ENCODE results near the gene FADS1. TPM values are rescaled to one million over a fixed set of nuclear protein-coding genes. Genes with fewer than 3 reads are reported as not detected.

Gene FADS1
- total RNA-seq (2021) (114 and 150 TPM in 2 replicates), Bru-seq, nascent RNA (percentile 91 among the genes with signal in this experiment), BruChase-seq, experiment 1, labeled RNA remaining after a 2-hour chase (percentile 90 among the genes with signal in this experiment), BruChase-seq, experiment 2, labeled RNA remaining after a 6-hour chase (percentile 97 among the genes with signal in this experiment)
- long read RNA-seq, full-length matches to known transcripts = 213 of 279 reads
- long read RNA-seq, partial matches to known transcripts = 4 of 279 reads
- long read RNA-seq, other reads (novel, unspliced or antisense) = 62 of 279 reads

- Histone ChIP-seq H3K27me3 (ENCODE audit: insufficient read depth, low read depth) (no peaks in the 10 kb centered on the region), H4K20me1 (ENCODE audit: insufficient read depth) (no peaks in the 10 kb centered on the region), H3F3A (ENCODE audit: insufficient read depth, low read depth) (peaks cover 63% of the 10 kb centered on the region), H3K9me3 (ENCODE audit: insufficient read depth, low read depth) (no peaks in the 10 kb centered on the region), H3K9me2 (ENCODE audit: insufficient read depth) (no peaks in the 10 kb centered on the region), H3K4me2 (peak within 1 kb of the TSS; percentile 75), H2AFZ (peak within 1 kb of the TSS; percentile 89), H3K27ac (peak within 1 kb of the TSS; percentile 80), H3K4me3 (peak within 1 kb of the TSS; percentile 95), H3K79me2 (ENCODE audit: low read depth) (peaks cover 31% of the 10 kb centered on the region), H3K4me1 (replicated peaks; ENCODE audit: insufficient read depth) (peaks cover 42% of the 10 kb centered on the region), H3K36me3 (ENCODE audit: low read depth) (peaks cover 11% of the 10 kb centered on the region)
- TF ChIP-seq EZH2 (IDR thresholded peaks at IDR 0.05; ENCODE audit: low read depth) (no peak), CTCF (conservative IDR thresholded peaks at IDR 0.05) (peak; percentile 71)
- peak; percentile 88 to 96 for DNase-seq
- BruUV-seq (replicated peaks) = no TSS peak
- CTCF ChIA-PET = no interaction called here
- intact Hi-C loops (cut with micrococcal nuclease; ENCODE audit: unreplicated experiment) = loop anchor here (1.0 kb wide), 2 partner anchors 11 to 74 kb away; partner anchors contain the start of genes FADS2 and FADS3
- POLR2A ChIA-PET (ENCODE audit: unreplicated experiment) = interaction anchor here (0.6 kb wide), 1 partner anchor 937 kb away, joined by 3 read pairs; the partner anchor contains the start of gene ZBTB3
These were observed at the start of gene FADS1 for GRCh38 chr11:61816736-61817455. Gene FADS1, minus strand, starts transcription at chr11:61817003. Its CDS starts 74 bp downstream, at chr11:61816929.

- no peak overlapping the region for H2AFZ ChIP-seq
- no peak overlapping the region for H3K4me2 ChIP-seq
- no peak for DNase-seq
- no peak overlapping the region for H3K27ac ChIP-seq
- H3F3A ChIP-seq (ENCODE audit: insufficient read depth, low read depth) = no peaks in the 10 kb centered on the region
- POLR2A ChIA-PET (ENCODE audit: unreplicated experiment) = interaction anchor here (0.6 kb wide), 1 partner anchor 38 kb away, joined by 4 read pairs; the partner anchor contains the start of gene FADS2
- H3K4me3 ChIP-seq = no peak overlapping the region
- 0 out of 2 replicates have a peak, but pooled peaks cover 2% of the 10 kb centered on the region for H3K4me1 ChIP-seq (replicated peaks; ENCODE audit: insufficient read depth)
- H4K20me1 ChIP-seq (ENCODE audit: insufficient read depth) = no peaks in the 10 kb centered on the region
- CTCF ChIA-PET = no interaction called here
- H3K36me3 ChIP-seq (ENCODE audit: low read depth) = no peaks in the 10 kb centered on the region
- H3K79me2 ChIP-seq (ENCODE audit: low read depth) = no peaks in the 10 kb centered on the region
- intact Hi-C loops (cut with micrococcal nuclease; ENCODE audit: unreplicated experiment) = loop anchor here (10.0 kb wide), 1 partner anchor 942 kb away; the partner anchor contains the start of gene TMEM132A
- no peak for TF ChIP-seq CTCF (conservative IDR thresholded peaks at IDR 0.05)
- TF ChIP-seq EZH2 (IDR thresholded peaks at IDR 0.05; ENCODE audit: low read depth) = no peak
- H3K9me2 ChIP-seq (ENCODE audit: insufficient read depth) = no peaks in the 10 kb centered on the region
- BruUV-seq (replicated peaks) = no TSS peak
- H3K27me3 ChIP-seq (ENCODE audit: insufficient read depth, low read depth) = no peaks in the 10 kb centered on the region
- H3K9me3 ChIP-seq (ENCODE audit: insufficient read depth, low read depth) = no peaks in the 10 kb centered on the region
These were observed 49.6 kb upstream of the FADS1 start for GRCh38 chr11:61866231-61866957.

Data from PC-9 (cell line).